Loucy (cell line): ENCODE results near the gene ASF1B.

Source experiments
- CTCF ChIP-seq: fragments of 200-600 bp; sonication (generic); conservative IDR thresholded peaks from 2 replicates; pipeline ENCODE4 v1.5.1; 2014; ENCODE audit warnings: mild to moderate bottlenecking, antibody characterized with exemption, low read length
- EZH2phosphoT487 ChIP-seq: fragments of 200-600 bp; IDR thresholded peaks from 2 replicates; pipeline ENCODE4 v1.6.1; 2018; ENCODE audit warnings: antibody characterized with exemption, mild to moderate bottlenecking, moderate library complexity, borderline replicate concordance

GRCh38 chr19:14096272-14096992 lies 40.0 kb downstream of the ASF1B start:
- TF ChIP-seq CTCF (peak; percentile 37), EZH2phosphoT487 (no peak)
